Caco-2 (cell line): Measurements from ENCODE around the gene HIVEP2. TPM values are rescaled to one million over a fixed set of nuclear protein-coding genes. Genes with fewer than 3 reads are reported as not detected.

Experiments used
- BruUV-seq: library from RNA; stranded (reverse); fragments of 400-500 nt; replicated peaks from 2 replicates; lab custom pipeline; 2021; lab: Mats Ljungman, UMichigan
- CTCF ChIA-PET: fragments of 300-600 bp; sonication (Branson Sonifier 250); formaldehyde crosslinking; loops from one replicate; lab custom pipeline; 2022; ENCODE audit warnings: antibody characterized with exemption; lab: Charles Lee
- POLR2A ChIA-PET: fragments of 300-600 bp; sonication (Branson Sonifier 250); formaldehyde crosslinking; loops from one replicate; lab custom pipeline; 2022; ENCODE audit warnings: antibody characterized with exemption; lab: Charles Lee
- DNase-seq, 2 experiments: peaks; one replicate each; pipeline versions ENCODE4 v3.0.0 to v3.0.0-alpha.2; 2020 to 2022
- H3K27me3 ChIP-seq: replicated peaks from 2 replicates; pipeline ENCODE4 v1.6.0; 2011; ENCODE audit warnings: low read length; ENCODE audit not compliant: control insufficient read depth, insufficient read depth
- H3K36me3 ChIP-seq: 2 replicates; pipeline ENCODE4 v1.5.1; 2011; ENCODE audit warnings: low read length; ENCODE audit not compliant: control insufficient read depth, insufficient read depth
- H3K4me1 ChIP-seq: fragments of 250-450 bp; sonication (Bioruptor Pico); 2 replicates; pipeline ENCODE4 v1.5.1; 2020; ENCODE audit warnings: mild to moderate bottlenecking
- H3K4me3 ChIP-seq: 2 replicates; pipeline ENCODE4 v1.5.1; 2011; ENCODE audit warnings: low read depth, mild to moderate bottlenecking, control low read depth, low read length
- H3K9me3 ChIP-seq: fragments of 250-450 bp; sonication (Bioruptor Pico); 2 replicates; pipeline ENCODE4 v1.5.1; 2020; ENCODE audit warnings: mild to moderate bottlenecking, moderate library complexity
- H3K27ac Mint-ChIP-seq: one replicate; pipeline ENCODE4 v1.8.0; 2022; ENCODE audit warnings: mixed read lengths; ENCODE audit not compliant: unreplicated experiment
- H3K27me3 Mint-ChIP-seq: one replicate; pipeline ENCODE4 v1.8.0; 2022; ENCODE audit warnings: mixed read lengths; ENCODE audit not compliant: insufficient read depth, unreplicated experiment
- H3K36me3 Mint-ChIP-seq: one replicate; pipeline ENCODE4 v1.8.0; 2022; ENCODE audit warnings: mild to moderate bottlenecking, mixed read lengths; ENCODE audit not compliant: insufficient read depth, unreplicated experiment
- H3K4me1 Mint-ChIP-seq: one replicate; pipeline ENCODE4 v1.8.0; 2022; ENCODE audit warnings: low read depth, mixed read lengths; ENCODE audit not compliant: unreplicated experiment
- H3K4me3 Mint-ChIP-seq: one replicate; pipeline ENCODE4 v1.8.0; 2022; ENCODE audit warnings: mild to moderate bottlenecking, moderate library complexity, mixed read lengths; ENCODE audit not compliant: unreplicated experiment
- H3K9me3 Mint-ChIP-seq: one replicate; pipeline ENCODE4 v1.8.0; 2022; ENCODE audit warnings: mixed read lengths; ENCODE audit not compliant: unreplicated experiment
- intact Hi-C: fragments of 100-400 bp; cut with micrococcal nuclease; formaldehyde crosslinking; loops from one replicate; pipeline ENCODE4 v1.10.0; 2022; ENCODE audit not compliant: unreplicated experiment
- total RNA-seq: library from RNA; stranded (reverse); gene quantifications from 2 replicates; pipeline ENCODE4 v1.2.3, GENCODE V29; 2022
- TF ChIP-seq, protein P1 (sequence below), 2 experiments: fragments of 200-600 bp in 1 of 2; IDR thresholded peaks; 1 replicate in 1 of 2; 2 replicates in 1 of 2; pipeline versions ENCODE4 v1.5.1 to v1.8.0; 2011 to 2022; ENCODE audit warnings: antibody characterized with exemption in 1 of 2, control low read depth in 1 of 2, inconsistent platforms in 1 of 2, low read depth in 1 of 2, low read length in 1 of 2, mild to moderate bottlenecking in 1 of 2, moderate library complexity in 1 of 2; ENCODE audit not compliant: insufficient read depth in 1 of 2, severe bottlenecking in 1 of 2, unreplicated experiment in 1 of 2

HIVEP2 gene
- total RNA-seq, 1 experiment from 2014 or later, result 1.0 TPM

GRCh38 chr6:142803495-142804058 is 141.4 kb downstream of the HIVEP2 start:
- no peaks in the 10 kb centered on the region for H3K4me1 Mint-ChIP-seq
- no peak for DNase-seq
- ChIA-PET POLR2A (no interaction called here), CTCF (no interaction called here)
- no peaks in the 10 kb centered on the region for H3K36me3 Mint-ChIP-seq
- H3K9me3 ChIP-seq, result no peaks in the 10 kb centered on the region
- H3K27me3 Mint-ChIP-seq, result no peaks in the 10 kb centered on the region
- no peak overlapping the region for H3K4me3 Mint-ChIP-seq
- TF ChIP-seq, protein P1, sequence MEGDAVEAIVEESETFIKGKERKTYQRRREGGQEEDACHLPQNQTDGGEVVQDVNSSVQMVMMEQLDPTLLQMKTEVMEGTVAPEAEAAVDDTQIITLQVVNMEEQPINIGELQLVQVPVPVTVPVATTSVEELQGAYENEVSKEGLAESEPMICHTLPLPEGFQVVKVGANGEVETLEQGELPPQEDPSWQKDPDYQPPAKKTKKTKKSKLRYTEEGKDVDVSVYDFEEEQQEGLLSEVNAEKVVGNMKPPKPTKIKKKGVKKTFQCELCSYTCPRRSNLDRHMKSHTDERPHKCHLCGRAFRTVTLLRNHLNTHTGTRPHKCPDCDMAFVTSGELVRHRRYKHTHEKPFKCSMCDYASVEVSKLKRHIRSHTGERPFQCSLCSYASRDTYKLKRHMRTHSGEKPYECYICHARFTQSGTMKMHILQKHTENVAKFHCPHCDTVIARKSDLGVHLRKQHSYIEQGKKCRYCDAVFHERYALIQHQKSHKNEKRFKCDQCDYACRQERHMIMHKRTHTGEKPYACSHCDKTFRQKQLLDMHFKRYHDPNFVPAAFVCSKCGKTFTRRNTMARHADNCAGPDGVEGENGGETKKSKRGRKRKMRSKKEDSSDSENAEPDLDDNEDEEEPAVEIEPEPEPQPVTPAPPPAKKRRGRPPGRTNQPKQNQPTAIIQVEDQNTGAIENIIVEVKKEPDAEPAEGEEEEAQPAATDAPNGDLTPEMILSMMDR (IDR thresholded peaks at IDR 0.05; ENCODE audit: insufficient read depth in 1 of 2, low read depth in 1 of 2, low read length in 1 of 2, severe bottlenecking in 1 of 2, unreplicated experiment in 1 of 2), result no peak
- H3K27ac Mint-ChIP-seq, result no peak overlapping the region
- no peaks in the 10 kb centered on the region for H3K27me3 ChIP-seq
- no TSS peak for BruUV-seq
- peaks cover 7% of the 10 kb centered on the region; the same call in 1 of the 2 replicates for H3K4me1 ChIP-seq
- H3K36me3 ChIP-seq, result no peaks in the 10 kb centered on the region
- intact Hi-C loops, result no loop called here
- H3K9me3 Mint-ChIP-seq, result no peaks in the 10 kb centered on the region
- H3K4me3 ChIP-seq, result no peak overlapping the region

GRCh38 chr6:142803032-142803431 is 141.9 kb downstream of the HIVEP2 start:
- Mint-ChIP-seq H3K9me3 (no peaks in the 10 kb centered on the region), H3K4me3 (no peak overlapping the region), H3K36me3 (no peaks in the 10 kb centered on the region), H3K27me3 (no peaks in the 10 kb centered on the region), H3K27ac (no peak overlapping the region), H3K4me1 (no peaks in the 10 kb centered on the region)
- Histone ChIP-seq H3K36me3 (no peaks in the 10 kb centered on the region), H3K4me3 (no peak overlapping the region), H3K9me3 (no peaks in the 10 kb centered on the region), H3K4me1 (peaks cover 7% of the 10 kb centered on the region; the same call in 1 of the 2 replicates), H3K27me3 (no peaks in the 10 kb centered on the region)
- no peak for DNase-seq
- ChIA-PET POLR2A (no interaction called here), CTCF (no interaction called here)
- no TSS peak for BruUV-seq
- intact Hi-C loops, result no loop called here
- TF ChIP-seq, protein P1 (IDR thresholded peaks at IDR 0.05; ENCODE audit: insufficient read depth in 1 of 2, low read depth in 1 of 2, low read length in 1 of 2, severe bottlenecking in 1 of 2, unreplicated experiment in 1 of 2), result no peak

GRCh38 chr6:142802124-142802523 is 142.9 kb downstream of the HIVEP2 start:
- H3K4me3 ChIP-seq, result no peak overlapping the region
- no peaks in the 10 kb centered on the region for H3K9me3 ChIP-seq
- Mint-ChIP-seq H3K27me3 (no peaks in the 10 kb centered on the region), H3K9me3 (no peaks in the 10 kb centered on the region), H3K27ac (no peak overlapping the region), H3K4me3 (no peak overlapping the region), H3K36me3 (no peaks in the 10 kb centered on the region), H3K4me1 (no peaks in the 10 kb centered on the region)
- peak in 1 of 2 experiments; percentile 15 for DNase-seq
- TF ChIP-seq, protein P1 (IDR thresholded peaks at IDR 0.05; ENCODE audit: insufficient read depth in 1 of 2, low read depth in 1 of 2, low read length in 1 of 2, severe bottlenecking in 1 of 2, unreplicated experiment in 1 of 2), result no peak
- POLR2A ChIA-PET, result no interaction called here
- intact Hi-C loops, result no loop called here
- H3K27me3 ChIP-seq, result no peaks in the 10 kb centered on the region
- H3K36me3 ChIP-seq, result no peaks in the 10 kb centered on the region
- peaks cover 7% of the 10 kb centered on the region; the same call in 1 of the 2 replicates for H3K4me1 ChIP-seq
- CTCF ChIA-PET, result no interaction called here
- BruUV-seq, result no TSS peak
